H9 (cell line): Measurements from ENCODE around the gene CASQ2. TPM values are rescaled to one million over a fixed set of nuclear protein-coding genes. Genes with fewer than 3 reads are reported as not detected.

Experiments
- DNase-seq: peaks from one replicate; pipeline ENCODE4 v3.0.0-alpha.2; 2017
- H2AFZ ChIP-seq: one replicate; pipeline ENCODE4 v1.6.1; 2013; ENCODE audit warnings: mild to moderate bottlenecking, low read length, control low read depth, moderate library complexity
- H2AK5ac ChIP-seq: 2 replicates; pipeline ENCODE4 v1.6.1; 2013; ENCODE audit warnings: low read length, control low read depth, mixed read lengths; ENCODE audit not compliant: insufficient read length
- H2BK120ac ChIP-seq: one replicate; pipeline ENCODE4 v1.6.1; 2013; ENCODE audit warnings: low read depth, mild to moderate bottlenecking, low read length, control low read depth, inconsistent platforms; ENCODE audit not compliant: poor library complexity, severe bottlenecking
- H2BK12ac ChIP-seq: 2 replicates; pipeline ENCODE4 v1.6.1; 2013; ENCODE audit warnings: low read length, control low read depth, mixed read lengths, low read depth; ENCODE audit not compliant: insufficient read length
- H2BK15ac ChIP-seq: 2 replicates; pipeline ENCODE4 v1.6.1; 2013; ENCODE audit warnings: low read depth, low read length, control low read depth
- H2BK20ac ChIP-seq: one replicate; pipeline ENCODE4 v1.6.1; 2013; ENCODE audit warnings: low read depth, mild to moderate bottlenecking, low read length, control low read depth, inconsistent platforms; ENCODE audit not compliant: poor library complexity, severe bottlenecking
- H2BK5ac ChIP-seq: 2 replicates; pipeline ENCODE4 v1.6.1; 2013; ENCODE audit warnings: low read length, control low read depth, mixed read lengths; ENCODE audit not compliant: insufficient read length
- H3K14ac ChIP-seq: 2 replicates; pipeline ENCODE4 v1.6.1; 2013; ENCODE audit warnings: low read length, control low read depth; ENCODE audit not compliant: insufficient read depth
- H3K18ac ChIP-seq: 2 replicates; pipeline ENCODE4 v1.6.1; 2013; ENCODE audit warnings: low read depth, mild to moderate bottlenecking, mixed read lengths, low read length, control low read depth; ENCODE audit not compliant: insufficient read length
- H3K23ac ChIP-seq: 2 replicates; pipeline ENCODE4 v1.6.1; 2013; ENCODE audit warnings: low read length, control low read depth, mixed read lengths, low read depth; ENCODE audit not compliant: insufficient read length
- H3K23me2 ChIP-seq: 2 replicates; pipeline ENCODE4 v1.6.1; 2013; ENCODE audit warnings: low read depth, mild to moderate bottlenecking, mixed read lengths, low read length, control low read depth; ENCODE audit not compliant: insufficient read length, poor library complexity, severe bottlenecking
- H3K27ac ChIP-seq: 2 replicates; pipeline ENCODE4 v1.5.1; 2013; ENCODE audit warnings: low read length, control low read depth, mixed read lengths, low read depth; ENCODE audit not compliant: insufficient read length
- H3K27me3 ChIP-seq: 2 replicates; pipeline ENCODE4 v1.6.1; 2013; ENCODE audit warnings: low read length, control low read depth, inconsistent platforms; ENCODE audit not compliant: insufficient read depth
- H3K4ac ChIP-seq: 2 replicates; pipeline ENCODE4 v1.6.1; 2013; ENCODE audit warnings: low read depth, mild to moderate bottlenecking, control low read depth, inconsistent platforms, low read length, moderate library complexity
- H3K4me1 ChIP-seq: 2 replicates; pipeline ENCODE4 v1.6.1; 2013; ENCODE audit warnings: low read length, control low read depth, inconsistent platforms; ENCODE audit not compliant: insufficient read depth
- H3K4me2 ChIP-seq: 2 replicates; pipeline ENCODE4 v1.6.1; 2013; ENCODE audit warnings: low read length, control low read depth, mixed read lengths; ENCODE audit not compliant: insufficient read length, insufficient read depth
- H3K56ac ChIP-seq: 2 replicates; pipeline ENCODE4 v1.6.1; 2013; ENCODE audit warnings: low read depth, mild to moderate bottlenecking, mixed read lengths, low read length, control low read depth; ENCODE audit not compliant: insufficient read length
- H3K79me1 ChIP-seq: 2 replicates; pipeline ENCODE4 v1.6.1; 2013; ENCODE audit warnings: low read depth, mild to moderate bottlenecking, moderate library complexity, low read length, control low read depth, inconsistent platforms; ENCODE audit not compliant: insufficient read depth, poor library complexity, severe bottlenecking
- H3K79me2 ChIP-seq: 2 replicates; pipeline ENCODE4 v1.6.1; 2013; ENCODE audit warnings: low read length, control low read depth, inconsistent platforms; ENCODE audit not compliant: insufficient read depth
- H3K9ac ChIP-seq: 2 replicates; pipeline ENCODE4 v1.6.1; 2013; ENCODE audit warnings: low read length, control low read depth, mixed read lengths; ENCODE audit not compliant: insufficient read length; ENCODE audit errors: extremely low read depth
- H3K9me3 ChIP-seq: one replicate; pipeline ENCODE4 v1.6.1; 2013; ENCODE audit warnings: low read depth, low read length, inconsistent platforms; ENCODE audit not compliant: control insufficient read depth
- H3T11ph ChIP-seq: one replicate; pipeline ENCODE4 v1.6.1; 2013; ENCODE audit warnings: mild to moderate bottlenecking, low read length, control low read depth, inconsistent platforms
- H4K20me1 ChIP-seq: one replicate; pipeline ENCODE4 v1.6.1; 2013; ENCODE audit not compliant: control insufficient read depth, insufficient read length, insufficient read depth
- H4K5ac ChIP-seq: 2 replicates; pipeline ENCODE4 v1.6.1; 2013; ENCODE audit warnings: low read depth, mild to moderate bottlenecking, mixed read lengths, low read length, control low read depth; ENCODE audit not compliant: insufficient read length
- H4K8ac ChIP-seq: replicated peaks from 2 replicates; pipeline ENCODE4 v1.6.1; 2013; ENCODE audit warnings: low read length, control low read depth, mixed read lengths, low read depth; ENCODE audit not compliant: insufficient read length
- H4K91ac ChIP-seq: 2 replicates; pipeline ENCODE4 v1.6.1; 2013; ENCODE audit warnings: low read depth, mild to moderate bottlenecking, moderate library complexity, mixed read lengths, low read length, control low read depth; ENCODE audit not compliant: insufficient read length
- H3K27ac Mint-ChIP-seq, 3 experiments: 2 replicates in 2 of 3; 3 replicates in 1 of 3; pipeline ENCODE4 v1.8.0; 2020 to 2021; ENCODE audit warnings: mixed read lengths in 3 of 3, mild to moderate bottlenecking in 1 of 3, moderate library complexity in 1 of 3
- H3K27me3 Mint-ChIP-seq: 2 replicates; pipeline ENCODE4 v1.8.0; 2021; ENCODE audit warnings: low read depth, mild to moderate bottlenecking, moderate library complexity, mixed read lengths
- H3K36me3 Mint-ChIP-seq, 3 experiments: 2 replicates in 2 of 3; 3 replicates in 1 of 3; pipeline ENCODE4 v1.8.0; 2020 to 2021; ENCODE audit warnings: low read depth in 3 of 3, mixed read lengths in 3 of 3; ENCODE audit not compliant: insufficient read depth in 1 of 3
- H3K4me1 Mint-ChIP-seq, 2 experiments: 2 replicates each; pipeline ENCODE4 v1.8.0; 2020; ENCODE audit warnings: mixed read lengths in 2 of 2
- H3K4me3 Mint-ChIP-seq, 2 experiments: 2 replicates in 1 of 2; 3 replicates in 1 of 2; pipeline ENCODE4 v1.8.0; 2020 to 2021; ENCODE audit warnings: mild to moderate bottlenecking in 2 of 2, mixed read lengths in 2 of 2, moderate library complexity in 1 of 2
- H3K9me3 Mint-ChIP-seq, 2 experiments: 2 replicates in 1 of 2; 3 replicates in 1 of 2; pipeline ENCODE4 v1.8.0; 2020; ENCODE audit warnings: mild to moderate bottlenecking in 2 of 2, mixed read lengths in 2 of 2, moderate library complexity in 1 of 2
- CTCF ChIP-seq: fragments of 200-600 bp; sonication (generic); conservative IDR thresholded peaks from 3 replicates; pipeline ENCODE4 v1.8.0; 2021; ENCODE audit warnings: antibody characterized with exemption, mild to moderate bottlenecking
- WGBS: extraction: QIAGEN DNeasy Blood & Tissue Kit; methylation state at CpG from one replicate; pipeline ENCODE4 v1.1.7; 2013; ENCODE audit warnings: missing lambda C conversion rate, low lambda C conversion rate, mixed read lengths; ENCODE audit not compliant: insufficient read length; ENCODE audit errors: extremely low coverage; 5-methylcytosine and 5-hydroxymethylcytosine counted together
- total RNA-seq: library from RNA; stranded (reverse); gene quantifications from 2 replicates; pipeline ENCODE4 v1.2.1, GENCODE V29; 2021

CASQ2 gene
- total RNA-seq, 1 experiment from 2014 or later = not detected

GRCh38 chr1:115660151-115660550, 108.4 kb downstream of the CASQ2 start:
- H3K4me3 Mint-ChIP-seq = no peak overlapping the region
- no peak overlapping the region for H3K14ac ChIP-seq
- H3K9me3 Mint-ChIP-seq = no peaks in the 10 kb centered on the region
- peaks cover 19 to 27% of the 10 kb centered on the region in 2 experiments for H3K4me1 Mint-ChIP-seq
- TF ChIP-seq CTCF = no peak
- no peak overlapping the region for H2BK120ac ChIP-seq
- H4K91ac ChIP-seq = no peak overlapping the region
- H4K5ac ChIP-seq = no peak overlapping the region
- H3K27ac Mint-ChIP-seq = peak overlapping the region in 2 of 3 experiments; percentile 53 to 92; a peak in 4 of 7 replicates
- H2BK5ac ChIP-seq = no peak overlapping the region
- peaks cover 12 to 50% (median 22%) of the 10 kb centered on the region in 3 experiments for H3K36me3 Mint-ChIP-seq
- no CpG with 5 or more reads among the region's 5 CpGs for WGBS
- no peak overlapping the region for H4K8ac ChIP-seq
- 0 out of 2 replicates have a peak, but pooled peaks cover 3% of the 10 kb centered on the region for H3K79me2 ChIP-seq
- H2BK15ac ChIP-seq = no peak overlapping the region
- no peaks in the 10 kb centered on the region for H3K23me2 ChIP-seq
- no peak overlapping the region for H3K56ac ChIP-seq
- no peak overlapping the region for H3K4me2 ChIP-seq
- H3K27me3 ChIP-seq = no peaks in the 10 kb centered on the region
- no peak overlapping the region for H3K4ac ChIP-seq
- H4K20me1 ChIP-seq = no peaks in the 10 kb centered on the region
- no peak overlapping the region for H2AK5ac ChIP-seq
- no peak overlapping the region for H3K9ac ChIP-seq
- no peak overlapping the region for H3K23ac ChIP-seq
- H3T11ph ChIP-seq = no peak overlapping the region
- no peaks in the 10 kb centered on the region for H3K27me3 Mint-ChIP-seq
- H2AFZ ChIP-seq = no peak overlapping the region
- H3K79me1 ChIP-seq = no peaks in the 10 kb centered on the region
- peaks cover 13% of the 10 kb centered on the region; the same call in 1 of the 2 replicates for H3K4me1 ChIP-seq
- H2BK12ac ChIP-seq = no peak overlapping the region
- no peak overlapping the region for H3K18ac ChIP-seq
- no peaks in the 10 kb centered on the region for H3K9me3 ChIP-seq
- no peak overlapping the region for H3K27ac ChIP-seq
- DNase-seq = no peak
- H2BK20ac ChIP-seq = no peak overlapping the region
